H9 (cell line): ENCODE data around the gene UBE2G1. TPM values are rescaled to one million over a fixed set of nuclear protein-coding genes. Genes with fewer than 3 reads are reported as not detected.

Source experiments
- DNase-seq: peaks from one replicate; pipeline ENCODE4 v3.0.0-alpha.2; 2017
- H2AFZ ChIP-seq: one replicate; pipeline ENCODE4 v1.6.1; 2013; ENCODE audit warnings: mild to moderate bottlenecking, low read length, control low read depth, moderate library complexity
- H2AK5ac ChIP-seq: 2 replicates; pipeline ENCODE4 v1.6.1; 2013; ENCODE audit warnings: low read length, control low read depth, mixed read lengths; ENCODE audit not compliant: insufficient read length
- H2BK120ac ChIP-seq: one replicate; pipeline ENCODE4 v1.6.1; 2013; ENCODE audit warnings: low read depth, mild to moderate bottlenecking, low read length, control low read depth, inconsistent platforms; ENCODE audit not compliant: poor library complexity, severe bottlenecking
- H2BK12ac ChIP-seq: 2 replicates; pipeline ENCODE4 v1.6.1; 2013; ENCODE audit warnings: low read length, control low read depth, mixed read lengths, low read depth; ENCODE audit not compliant: insufficient read length
- H2BK15ac ChIP-seq: 2 replicates; pipeline ENCODE4 v1.6.1; 2013; ENCODE audit warnings: low read depth, low read length, control low read depth
- H2BK20ac ChIP-seq: one replicate; pipeline ENCODE4 v1.6.1; 2013; ENCODE audit warnings: low read depth, mild to moderate bottlenecking, low read length, control low read depth, inconsistent platforms; ENCODE audit not compliant: poor library complexity, severe bottlenecking
- H2BK5ac ChIP-seq: 2 replicates; pipeline ENCODE4 v1.6.1; 2013; ENCODE audit warnings: low read length, control low read depth, mixed read lengths; ENCODE audit not compliant: insufficient read length
- H3K14ac ChIP-seq: 2 replicates; pipeline ENCODE4 v1.6.1; 2013; ENCODE audit warnings: low read length, control low read depth; ENCODE audit not compliant: insufficient read depth
- H3K18ac ChIP-seq: 2 replicates; pipeline ENCODE4 v1.6.1; 2013; ENCODE audit warnings: low read depth, mild to moderate bottlenecking, mixed read lengths, low read length, control low read depth; ENCODE audit not compliant: insufficient read length
- H3K23ac ChIP-seq: 2 replicates; pipeline ENCODE4 v1.6.1; 2013; ENCODE audit warnings: low read length, control low read depth, mixed read lengths, low read depth; ENCODE audit not compliant: insufficient read length
- H3K23me2 ChIP-seq: 2 replicates; pipeline ENCODE4 v1.6.1; 2013; ENCODE audit warnings: low read depth, mild to moderate bottlenecking, mixed read lengths, low read length, control low read depth; ENCODE audit not compliant: insufficient read length, poor library complexity, severe bottlenecking
- H3K27ac ChIP-seq: 2 replicates; pipeline ENCODE4 v1.5.1; 2013; ENCODE audit warnings: low read length, control low read depth, mixed read lengths, low read depth; ENCODE audit not compliant: insufficient read length
- H3K27me3 ChIP-seq: 2 replicates; pipeline ENCODE4 v1.6.1; 2013; ENCODE audit warnings: low read length, control low read depth, inconsistent platforms; ENCODE audit not compliant: insufficient read depth
- H3K4ac ChIP-seq: 2 replicates; pipeline ENCODE4 v1.6.1; 2013; ENCODE audit warnings: low read depth, mild to moderate bottlenecking, control low read depth, inconsistent platforms, low read length, moderate library complexity
- H3K4me1 ChIP-seq: 2 replicates; pipeline ENCODE4 v1.6.1; 2013; ENCODE audit warnings: low read length, control low read depth, inconsistent platforms; ENCODE audit not compliant: insufficient read depth
- H3K4me2 ChIP-seq: 2 replicates; pipeline ENCODE4 v1.6.1; 2013; ENCODE audit warnings: low read length, control low read depth, mixed read lengths; ENCODE audit not compliant: insufficient read length, insufficient read depth
- H3K56ac ChIP-seq: 2 replicates; pipeline ENCODE4 v1.6.1; 2013; ENCODE audit warnings: low read depth, mild to moderate bottlenecking, mixed read lengths, low read length, control low read depth; ENCODE audit not compliant: insufficient read length
- H3K79me1 ChIP-seq: 2 replicates; pipeline ENCODE4 v1.6.1; 2013; ENCODE audit warnings: low read depth, mild to moderate bottlenecking, moderate library complexity, low read length, control low read depth, inconsistent platforms; ENCODE audit not compliant: insufficient read depth, poor library complexity, severe bottlenecking
- H3K79me2 ChIP-seq: 2 replicates; pipeline ENCODE4 v1.6.1; 2013; ENCODE audit warnings: low read length, control low read depth, inconsistent platforms; ENCODE audit not compliant: insufficient read depth
- H3K9ac ChIP-seq: 2 replicates; pipeline ENCODE4 v1.6.1; 2013; ENCODE audit warnings: low read length, control low read depth, mixed read lengths; ENCODE audit not compliant: insufficient read length; ENCODE audit errors: extremely low read depth
- H3K9me3 ChIP-seq: one replicate; pipeline ENCODE4 v1.6.1; 2013; ENCODE audit warnings: low read depth, low read length, inconsistent platforms; ENCODE audit not compliant: control insufficient read depth
- H3T11ph ChIP-seq: one replicate; pipeline ENCODE4 v1.6.1; 2013; ENCODE audit warnings: mild to moderate bottlenecking, low read length, control low read depth, inconsistent platforms
- H4K20me1 ChIP-seq: one replicate; pipeline ENCODE4 v1.6.1; 2013; ENCODE audit not compliant: control insufficient read depth, insufficient read length, insufficient read depth
- H4K5ac ChIP-seq: 2 replicates; pipeline ENCODE4 v1.6.1; 2013; ENCODE audit warnings: low read depth, mild to moderate bottlenecking, mixed read lengths, low read length, control low read depth; ENCODE audit not compliant: insufficient read length
- H4K8ac ChIP-seq: replicated peaks from 2 replicates; pipeline ENCODE4 v1.6.1; 2013; ENCODE audit warnings: low read length, control low read depth, mixed read lengths, low read depth; ENCODE audit not compliant: insufficient read length
- H4K91ac ChIP-seq: 2 replicates; pipeline ENCODE4 v1.6.1; 2013; ENCODE audit warnings: low read depth, mild to moderate bottlenecking, moderate library complexity, mixed read lengths, low read length, control low read depth; ENCODE audit not compliant: insufficient read length
- H3K27ac Mint-ChIP-seq, 3 experiments: 2 replicates in 2 of 3; 3 replicates in 1 of 3; pipeline ENCODE4 v1.8.0; 2020 to 2021; ENCODE audit warnings: mixed read lengths in 3 of 3, mild to moderate bottlenecking in 1 of 3, moderate library complexity in 1 of 3
- H3K27me3 Mint-ChIP-seq: 2 replicates; pipeline ENCODE4 v1.8.0; 2021; ENCODE audit warnings: low read depth, mild to moderate bottlenecking, moderate library complexity, mixed read lengths
- H3K36me3 Mint-ChIP-seq, 3 experiments: 2 replicates in 2 of 3; 3 replicates in 1 of 3; pipeline ENCODE4 v1.8.0; 2020 to 2021; ENCODE audit warnings: low read depth in 3 of 3, mixed read lengths in 3 of 3; ENCODE audit not compliant: insufficient read depth in 1 of 3
- H3K4me1 Mint-ChIP-seq, 2 experiments: 2 replicates each; pipeline ENCODE4 v1.8.0; 2020; ENCODE audit warnings: mixed read lengths in 2 of 2
- H3K4me3 Mint-ChIP-seq, 2 experiments: 2 replicates in 1 of 2; 3 replicates in 1 of 2; pipeline ENCODE4 v1.8.0; 2020 to 2021; ENCODE audit warnings: mild to moderate bottlenecking in 2 of 2, mixed read lengths in 2 of 2, moderate library complexity in 1 of 2
- H3K9me3 Mint-ChIP-seq, 2 experiments: 2 replicates in 1 of 2; 3 replicates in 1 of 2; pipeline ENCODE4 v1.8.0; 2020; ENCODE audit warnings: mild to moderate bottlenecking in 2 of 2, mixed read lengths in 2 of 2, moderate library complexity in 1 of 2
- WGBS: extraction: QIAGEN DNeasy Blood & Tissue Kit; methylation state at CpG from one replicate; pipeline ENCODE4 v1.1.7; 2013; ENCODE audit warnings: missing lambda C conversion rate, low lambda C conversion rate, mixed read lengths; ENCODE audit not compliant: insufficient read length; ENCODE audit errors: extremely low coverage; 5-methylcytosine and 5-hydroxymethylcytosine counted together
- total RNA-seq: library from RNA; stranded (reverse); gene quantifications from 2 replicates; pipeline ENCODE4 v1.2.1, GENCODE V29; 2021
- TF ChIP-seq, protein P1 (sequence below): fragments of 200-600 bp; sonication (generic); conservative IDR thresholded peaks from 3 replicates; pipeline ENCODE4 v1.8.0; 2021; ENCODE audit warnings: antibody characterized with exemption, mild to moderate bottlenecking

Gene UBE2G1
- total RNA-seq, 1 experiment from 2014 or later, result 188 TPM

DNA sequence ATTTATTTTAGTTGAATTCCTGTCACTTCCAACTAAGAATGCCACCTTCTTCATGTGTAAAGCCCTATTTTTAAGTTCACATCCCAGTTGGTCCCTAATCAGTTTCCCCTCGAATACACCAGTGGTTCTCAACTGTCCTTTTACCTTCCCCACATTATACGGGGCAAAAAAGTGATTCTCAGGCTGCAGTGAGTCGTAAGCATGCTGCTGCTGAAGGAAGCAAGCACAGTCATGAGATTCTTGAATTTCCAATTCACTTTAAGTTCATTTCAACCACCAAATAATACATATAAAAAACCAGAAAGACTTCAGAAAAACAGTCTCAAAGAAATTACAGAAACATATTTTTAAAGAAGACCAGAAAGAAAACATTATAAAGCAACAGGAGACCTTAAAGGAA, 47.9 kb downstream of the UBE2G1 start:
- peak overlapping the region; percentile 1 to 91 (median 48); a peak in 5 of 7 replicates for H3K27ac Mint-ChIP-seq
- Histone ChIP-seq H3K9me3 (no peaks in the 10 kb centered on the region), H3K23ac (no peak overlapping the region), H3K4me1 (peaks cover 4% of the 10 kb centered on the region; the same call in 1 of the 2 replicates), H3K9ac (no peak overlapping the region), H4K20me1 (no peaks in the 10 kb centered on the region), H3K4ac (no peak overlapping the region), H2BK120ac (no peak overlapping the region), H3K56ac (no peak overlapping the region), H3K79me1 (peaks cover 2% of the 10 kb centered on the region), H4K91ac (no peak overlapping the region), H2AFZ (no peak overlapping the region), H3K23me2 (no peaks in the 10 kb centered on the region), H4K5ac (no peak overlapping the region), H2BK15ac (no peak overlapping the region), H3K4me2 (no peak overlapping the region), H3K14ac (no peak overlapping the region), H3K27me3 (no peaks in the 10 kb centered on the region), H2BK12ac (no peak overlapping the region), H4K8ac (no peak overlapping the region), H2BK5ac (no peak overlapping the region), H3K27ac (no peak overlapping the region), H2AK5ac (no peak overlapping the region), H3T11ph (no peak overlapping the region), H3K79me2 (peaks cover 47% of the 10 kb centered on the region; the same call in 1 of the 2 replicates), H3K18ac (no peak overlapping the region), H2BK20ac (no peak overlapping the region)
- no peaks in the 10 kb centered on the region for H3K27me3 Mint-ChIP-seq
- TF ChIP-seq, protein P1, sequence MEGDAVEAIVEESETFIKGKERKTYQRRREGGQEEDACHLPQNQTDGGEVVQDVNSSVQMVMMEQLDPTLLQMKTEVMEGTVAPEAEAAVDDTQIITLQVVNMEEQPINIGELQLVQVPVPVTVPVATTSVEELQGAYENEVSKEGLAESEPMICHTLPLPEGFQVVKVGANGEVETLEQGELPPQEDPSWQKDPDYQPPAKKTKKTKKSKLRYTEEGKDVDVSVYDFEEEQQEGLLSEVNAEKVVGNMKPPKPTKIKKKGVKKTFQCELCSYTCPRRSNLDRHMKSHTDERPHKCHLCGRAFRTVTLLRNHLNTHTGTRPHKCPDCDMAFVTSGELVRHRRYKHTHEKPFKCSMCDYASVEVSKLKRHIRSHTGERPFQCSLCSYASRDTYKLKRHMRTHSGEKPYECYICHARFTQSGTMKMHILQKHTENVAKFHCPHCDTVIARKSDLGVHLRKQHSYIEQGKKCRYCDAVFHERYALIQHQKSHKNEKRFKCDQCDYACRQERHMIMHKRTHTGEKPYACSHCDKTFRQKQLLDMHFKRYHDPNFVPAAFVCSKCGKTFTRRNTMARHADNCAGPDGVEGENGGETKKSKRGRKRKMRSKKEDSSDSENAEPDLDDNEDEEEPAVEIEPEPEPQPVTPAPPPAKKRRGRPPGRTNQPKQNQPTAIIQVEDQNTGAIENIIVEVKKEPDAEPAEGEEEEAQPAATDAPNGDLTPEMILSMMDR, result no peak
- H3K4me1 Mint-ChIP-seq, result peaks cover 45 to 54% of the 10 kb centered on the region in 2 experiments
- WGBS, result no CpG with 5 or more reads among the region's 3 CpGs
- no peak for DNase-seq
- no peak overlapping the region for H3K4me3 Mint-ChIP-seq
- H3K9me3 Mint-ChIP-seq, result no peaks in the 10 kb centered on the region
- peaks cover 0 to 15% (median 2%) of the 10 kb centered on the region in 3 experiments; a peak in 4 of 7 replicates for H3K36me3 Mint-ChIP-seq
